ENCODE results near the gene GMEB2.
A peak's percentile ranks its signal among the peaks of the same experiment; 100 is the strongest.
"Not testable (repeated sequence)": the region's sequence is repeated elsewhere in the genome, so short reads cannot be mapped to it uniquely, and the experiment has no call there.

Gene GMEB2

DNA sequence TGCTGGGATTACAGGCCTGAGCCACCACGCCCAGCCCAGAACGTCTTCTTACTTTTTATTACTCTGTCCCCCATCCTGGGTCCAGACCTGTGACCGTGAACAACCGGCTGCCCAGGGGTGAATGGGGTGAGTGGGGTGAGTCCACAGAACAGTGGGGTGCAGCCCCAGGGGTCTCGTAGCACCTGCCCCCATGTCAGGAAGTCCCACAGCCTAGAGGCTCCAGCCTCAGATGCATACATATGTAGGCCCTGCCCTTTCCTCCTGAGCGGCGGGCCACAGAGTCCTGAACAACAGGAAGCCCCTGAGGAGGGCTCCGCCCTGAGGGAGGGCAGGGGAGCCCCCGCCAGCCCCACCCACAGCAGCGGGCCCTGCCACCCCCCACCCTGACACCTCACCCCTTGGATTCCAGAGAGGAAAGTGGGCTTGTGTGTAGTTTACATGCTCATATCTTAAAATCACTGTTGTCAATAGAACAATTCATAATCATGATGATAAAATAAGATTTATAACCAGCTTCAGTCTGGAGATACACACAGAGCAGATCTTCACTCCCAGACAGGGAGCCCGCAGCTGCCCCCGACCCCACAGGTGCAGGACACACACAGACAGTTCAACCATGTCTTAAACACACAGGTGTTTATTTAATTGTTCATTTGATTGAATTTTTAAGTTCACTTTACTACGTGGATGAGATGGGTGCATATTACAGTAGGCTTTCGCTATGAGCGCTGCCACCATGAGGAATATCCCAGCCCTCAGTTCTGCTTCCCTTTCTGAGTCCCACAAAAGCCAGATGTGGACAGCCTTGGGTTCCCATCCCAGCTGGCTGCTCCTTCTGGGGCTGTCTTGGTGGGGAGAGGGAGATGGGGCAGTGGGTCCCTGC, 12.4 kb upstream of the GMEB2 start:
- no peak overlapping the region for H3K4me3 ChIP-seq (ENCODE audit: low read length)
- TF ChIP-seq ZNF274 (IDR thresholded peaks at IDR 0.05; ENCODE audit: low read depth, low read length) = no peak

DNA sequence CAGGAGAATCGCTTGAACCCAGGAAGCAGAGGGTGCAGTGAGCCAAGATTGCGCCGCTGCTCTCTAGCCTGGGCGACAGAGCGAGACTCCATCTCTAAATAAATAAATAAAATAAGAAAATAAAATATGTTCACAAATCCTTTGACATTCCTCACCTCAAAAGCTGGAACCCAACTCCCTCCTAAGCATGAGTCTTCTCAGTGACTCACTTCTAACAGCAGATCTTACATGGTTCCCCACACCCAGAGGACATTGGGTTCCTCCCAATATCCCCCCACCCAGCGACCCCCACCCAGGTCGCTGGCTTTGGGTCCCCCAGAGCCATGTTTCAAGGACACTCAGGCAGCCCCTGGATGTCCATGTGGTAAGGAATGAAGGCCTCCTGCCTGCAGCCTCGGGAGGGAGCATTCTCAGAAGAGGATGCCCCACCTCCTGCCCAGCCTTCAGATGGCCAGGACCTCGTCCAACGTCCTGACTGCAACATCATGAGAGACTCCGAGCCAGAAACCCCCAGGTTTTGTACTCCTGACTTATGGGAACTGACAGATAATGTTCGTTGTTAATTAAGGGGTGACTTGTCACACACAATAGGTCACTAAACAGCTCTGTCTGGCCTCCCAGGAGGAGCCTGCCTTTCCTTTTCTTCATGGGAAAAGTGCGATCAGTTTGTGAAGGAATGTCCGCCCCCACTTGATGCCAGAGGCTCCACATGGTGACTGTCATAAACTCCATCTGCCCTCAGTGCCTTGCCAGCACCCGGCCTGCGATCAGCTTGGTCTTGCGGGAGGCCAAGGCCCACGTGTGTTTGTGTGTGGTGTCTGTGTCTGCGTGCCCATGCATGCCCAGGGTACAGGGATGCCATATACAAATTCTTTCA, 10.1 kb upstream of the GMEB2 start:
- TF ChIP-seq ZNF274 (IDR thresholded peaks at IDR 0.05; ENCODE audit: low read depth, low read length) = no peak
- no peak overlapping the region for H3K4me3 ChIP-seq (ENCODE audit: low read length)

DNA sequence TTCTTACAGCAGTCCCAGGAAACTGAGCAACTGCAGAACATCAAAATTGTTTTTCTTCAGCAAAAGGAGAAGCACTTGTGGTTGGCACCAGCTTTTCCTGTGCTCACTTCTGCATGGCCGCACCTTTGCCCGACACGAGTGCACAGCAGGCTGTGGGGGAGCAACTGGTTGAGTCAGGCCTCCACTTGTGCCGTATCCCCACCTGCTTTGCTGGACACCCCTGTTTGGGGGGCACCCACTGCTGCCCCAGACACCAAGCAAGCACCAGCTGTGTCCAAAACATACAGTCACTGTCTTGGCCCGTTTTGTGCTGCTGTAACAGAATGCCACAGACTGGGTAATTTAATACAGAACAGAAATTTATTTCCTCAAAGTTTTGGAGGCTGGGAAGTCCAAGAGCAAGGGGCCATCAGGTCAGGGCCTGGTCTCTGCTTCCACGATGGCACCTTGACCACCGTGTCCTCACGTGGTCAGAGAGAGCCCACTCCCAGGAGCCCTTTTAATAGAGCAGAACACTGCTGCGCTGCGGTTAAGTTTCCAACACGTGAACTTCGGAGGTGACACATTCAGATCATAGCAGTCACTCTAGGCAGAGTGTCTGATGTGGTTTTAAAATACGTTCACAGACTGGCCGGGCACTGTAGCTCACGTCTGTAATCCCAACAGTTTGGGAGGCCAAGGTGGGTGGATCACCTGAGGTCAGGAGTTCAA, 8.7 kb upstream of the GMEB2 start:
- H3K4me3 ChIP-seq (ENCODE audit: low read length) = no peak overlapping the region
- no peak for TF ChIP-seq ZNF274 (IDR thresholded peaks at IDR 0.05; ENCODE audit: low read depth, low read length)

DNA sequence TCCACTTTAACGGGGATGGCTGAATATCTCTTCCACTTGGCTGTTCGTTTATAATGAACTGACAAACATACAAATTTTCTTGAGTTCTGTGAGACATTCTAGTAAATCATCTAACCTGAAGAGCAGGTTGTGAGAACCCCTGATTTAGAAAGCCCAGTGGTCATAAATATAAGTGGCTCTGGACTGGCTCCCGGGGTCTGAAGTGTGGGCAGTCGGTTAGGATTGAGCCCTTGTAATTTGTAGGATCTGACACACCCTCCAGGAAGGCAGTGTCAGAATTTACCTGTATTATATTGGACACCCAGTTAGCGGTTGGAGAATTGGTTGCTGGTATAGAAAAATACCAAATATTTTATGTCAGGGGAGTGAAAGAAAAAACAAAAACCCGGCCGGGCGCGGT, 6.8 kb upstream of the GMEB2 start:
- no peak overlapping the region for H3K4me3 ChIP-seq (ENCODE audit: low read length)
- TF ChIP-seq ZNF274 (IDR thresholded peaks at IDR 0.05; ENCODE audit: low read depth, low read length) = no peak

DNA sequence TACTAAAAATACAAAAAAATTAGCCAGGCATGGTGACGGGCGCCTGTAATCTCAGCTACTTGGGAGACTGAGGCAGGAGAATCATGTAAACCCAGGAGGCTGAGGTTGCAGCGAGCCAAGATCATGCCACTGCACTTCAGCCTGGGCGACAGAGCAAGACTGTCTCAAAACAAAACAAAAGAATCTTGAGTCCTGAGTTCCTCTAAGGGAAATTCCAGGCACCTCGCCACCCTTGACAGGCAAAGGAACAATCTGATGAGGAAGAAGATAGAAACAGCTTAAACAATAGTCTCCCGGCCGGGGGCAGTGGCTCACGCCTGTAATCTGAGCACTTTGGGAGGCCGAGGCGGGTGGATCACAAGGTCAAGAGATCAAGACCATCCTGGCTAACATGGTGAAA, 4.5 kb upstream of the GMEB2 start:
- not testable (repeated sequence) for H3K4me3 ChIP-seq (ENCODE audit: low read length)

DNA sequence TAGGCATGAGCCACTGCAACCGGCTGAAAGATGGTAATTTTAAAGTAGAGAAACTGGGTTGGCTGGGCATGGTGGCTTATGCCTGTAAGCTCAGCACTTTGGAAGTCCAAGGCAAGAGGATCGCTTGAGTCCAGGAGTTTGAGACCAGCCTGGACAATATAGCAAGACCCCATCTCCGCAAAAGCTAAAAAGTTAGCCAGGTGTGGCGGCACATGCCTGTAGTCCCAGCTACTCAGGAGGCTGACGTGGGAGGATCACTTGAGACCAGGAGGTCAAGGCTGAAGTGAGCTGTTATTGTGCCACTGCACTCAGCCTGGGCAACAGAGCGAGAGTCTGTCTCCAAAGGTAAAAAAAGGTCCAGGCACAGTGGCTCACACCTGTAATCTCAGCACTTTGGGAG, 4.1 kb upstream of the GMEB2 start:
- H3K4me3 ChIP-seq (ENCODE audit: low read length) = not testable (repeated sequence)

DNA sequence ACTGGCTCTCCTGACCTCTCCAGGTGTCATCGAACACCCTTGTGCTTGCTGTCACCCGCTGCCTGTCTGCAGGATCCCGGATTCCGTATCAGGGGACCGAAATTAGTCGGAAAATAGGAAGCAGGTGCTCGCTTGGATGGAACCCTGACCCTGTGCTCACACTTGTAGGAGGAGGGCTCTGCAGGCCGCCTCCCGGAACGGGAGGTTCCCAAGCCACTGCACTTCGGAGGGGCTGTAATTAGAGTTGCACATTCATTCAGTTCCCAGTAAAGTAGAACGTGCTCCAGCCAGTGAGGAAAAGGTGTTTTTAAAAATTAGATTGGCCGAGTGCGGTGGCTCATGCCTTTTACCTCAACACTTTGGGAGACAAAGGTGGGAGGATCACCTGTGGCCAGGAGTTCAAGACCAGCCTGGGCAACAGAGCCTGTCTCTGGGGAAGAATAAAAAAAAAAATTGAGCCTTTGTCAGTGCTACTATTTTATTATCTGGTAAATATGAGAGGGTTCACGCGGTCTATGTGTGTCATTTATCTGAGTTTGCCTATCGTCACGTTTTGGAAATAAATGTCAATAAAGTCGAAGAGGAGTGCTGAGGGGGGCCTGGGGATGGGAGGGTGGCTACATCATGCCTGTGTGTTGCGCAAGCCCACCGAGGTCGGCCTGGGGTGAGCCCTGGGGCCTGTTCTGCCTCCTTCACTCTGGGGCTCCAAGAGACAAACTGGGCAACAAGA, 1.5 kb upstream of the GMEB2 start:
- H3K4me3 ChIP-seq (ENCODE audit: low read length) = peak overlapping the region; percentile 94; the same call in 1 of the 2 replicates
- no peak for TF ChIP-seq ZNF274 (IDR thresholded peaks at IDR 0.05; ENCODE audit: low read depth, low read length)

DNA sequence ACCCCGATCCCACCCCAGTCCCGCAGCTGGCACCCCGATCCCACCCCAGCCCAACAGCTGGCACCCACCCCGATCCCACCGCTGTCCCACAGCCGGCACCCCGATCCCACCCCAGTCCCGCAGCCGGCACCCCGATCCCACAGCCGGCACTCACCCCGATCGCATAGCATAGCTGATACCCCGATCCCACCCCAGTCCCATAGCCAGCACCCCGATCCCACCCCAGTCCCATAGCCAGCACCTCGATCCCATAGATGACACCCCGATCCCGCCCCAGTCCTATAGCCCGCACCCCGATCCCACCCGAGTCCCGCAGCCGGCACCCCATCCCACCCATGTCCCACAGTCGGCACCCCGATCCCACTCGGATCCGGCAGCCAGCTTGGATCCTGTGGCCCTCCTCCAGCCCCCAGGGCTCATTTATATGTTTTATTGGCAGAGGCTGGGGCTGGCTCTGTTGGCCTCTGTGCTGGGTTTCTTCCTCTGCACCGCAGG, 897 bp upstream of the GMEB2 start:
- H3K4me3 ChIP-seq (ENCODE audit: low read length) = peak overlapping the region; percentile 94
- no peak for TF ChIP-seq ZNF274 (IDR thresholded peaks at IDR 0.05; ENCODE audit: low read depth, low read length)

DNA sequence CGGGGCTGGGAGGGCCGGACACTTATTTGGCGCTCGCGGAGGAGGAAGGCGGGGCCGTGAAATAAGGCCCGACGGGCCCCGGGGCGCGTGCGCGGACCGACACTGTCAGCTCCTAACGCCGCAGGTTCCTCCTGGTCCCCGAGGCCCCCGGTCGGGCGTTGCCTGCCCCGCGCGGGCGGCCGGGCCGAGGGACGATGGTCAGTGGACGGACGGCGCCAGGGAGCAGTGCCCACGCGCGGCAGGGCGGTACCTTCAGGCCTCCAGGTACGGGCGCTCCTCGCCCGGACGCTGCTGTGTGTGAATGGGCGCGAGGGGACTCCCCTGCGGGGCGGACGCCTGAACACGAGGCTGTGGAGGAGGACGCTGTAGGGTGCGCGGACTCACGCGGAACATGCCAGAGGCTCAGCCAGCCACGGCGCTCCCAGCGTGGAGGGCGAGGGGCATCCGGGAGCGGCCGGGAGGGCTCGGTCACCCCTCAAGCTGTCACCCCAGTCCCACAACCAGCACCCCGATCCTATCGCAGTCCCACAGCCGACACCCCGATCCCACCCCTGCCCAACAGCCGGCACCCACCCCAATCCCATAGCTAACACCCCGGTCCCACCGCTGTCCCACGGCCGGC, 339 bp upstream of the GMEB2 start:
- no peak for TF ChIP-seq ZNF274 (IDR thresholded peaks at IDR 0.05; ENCODE audit: low read depth, low read length)
- peak overlapping the region; percentile 94 for H3K4me3 ChIP-seq (ENCODE audit: low read length)

DNA sequence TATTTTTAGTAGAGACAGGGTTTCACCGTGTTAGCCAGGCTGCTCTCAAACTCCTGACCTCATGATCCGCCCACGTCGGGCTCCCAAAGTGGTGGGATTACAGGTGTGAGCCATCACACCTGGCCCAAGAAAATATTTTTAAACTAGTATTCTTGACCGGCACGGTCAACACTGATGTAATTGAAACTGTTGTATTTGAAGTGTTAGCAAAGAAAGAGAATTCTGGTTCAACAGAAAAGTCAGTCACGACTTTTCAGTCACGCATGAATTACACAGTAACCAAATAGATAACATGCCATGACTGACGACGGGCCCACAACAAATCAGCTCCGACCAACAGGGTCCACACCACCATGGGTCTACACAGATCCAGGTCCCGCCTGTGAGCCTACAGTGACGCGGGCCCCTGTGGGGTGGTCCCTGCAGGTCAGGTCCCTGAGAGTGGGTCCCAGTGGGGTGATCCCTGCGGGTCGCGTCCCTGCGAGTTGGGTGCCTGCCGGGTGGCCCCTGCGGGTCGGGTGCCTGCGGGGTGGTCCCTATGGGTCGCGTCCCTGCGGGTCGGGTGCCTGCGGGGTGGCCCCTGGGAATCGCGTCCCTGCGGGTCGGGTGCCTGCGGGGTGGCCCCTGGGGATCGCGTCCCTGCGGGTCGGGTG, 1.0 kb downstream of the GMEB2 start:
- TF ChIP-seq ZNF274 (IDR thresholded peaks at IDR 0.05; ENCODE audit: low read depth, low read length) = no peak
- peak overlapping the region; percentile 86 for H3K4me3 ChIP-seq (ENCODE audit: low read length)

DNA sequence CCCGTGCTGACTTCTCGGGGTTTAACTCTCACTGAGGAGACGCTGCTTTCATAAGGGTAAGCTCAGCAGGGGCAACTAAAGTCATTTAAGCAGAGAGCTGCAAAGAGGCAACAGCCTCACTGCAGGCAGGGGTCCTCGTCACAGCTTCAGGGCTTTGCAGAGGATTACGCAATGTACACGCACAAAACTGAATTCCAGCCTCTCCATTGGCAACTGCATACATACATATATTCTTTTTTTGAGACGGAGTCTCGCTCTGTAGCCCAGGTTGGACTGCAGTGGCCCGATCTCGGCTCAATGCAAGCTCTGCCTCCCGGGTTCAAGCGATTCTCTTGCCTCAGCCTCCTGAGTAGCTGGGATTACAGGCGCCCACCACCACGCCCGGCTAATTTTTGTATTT, 2.4 kb downstream of the GMEB2 start:
- TF ChIP-seq ZNF274 (IDR thresholded peaks at IDR 0.05; ENCODE audit: low read depth, low read length) = no peak
- no peak overlapping the region for H3K4me3 ChIP-seq (ENCODE audit: low read length)

DNA sequence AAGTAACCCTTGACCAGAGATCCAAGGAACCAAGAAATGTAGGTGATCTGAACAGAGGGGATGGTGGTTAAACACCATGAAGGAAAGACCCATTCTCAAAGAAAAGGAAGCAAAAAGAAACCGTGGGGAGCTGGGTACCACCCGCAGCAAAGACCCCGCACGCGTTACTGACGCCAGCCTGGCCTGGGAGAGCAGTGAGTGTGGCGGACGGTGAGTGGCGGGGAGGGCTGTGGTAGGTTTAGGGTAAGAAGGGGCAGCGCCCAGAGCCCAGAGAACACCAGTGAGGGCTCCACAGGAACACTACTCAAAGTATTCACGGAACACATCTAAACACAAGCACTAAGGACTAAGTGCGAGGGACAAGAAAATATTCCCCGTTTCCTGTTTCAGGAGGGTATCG, 4.2 kb downstream of the GMEB2 start:
- H3K4me3 ChIP-seq (ENCODE audit: low read length) = no peak overlapping the region
- no peak for TF ChIP-seq ZNF274 (IDR thresholded peaks at IDR 0.05; ENCODE audit: low read depth, low read length)

DNA sequence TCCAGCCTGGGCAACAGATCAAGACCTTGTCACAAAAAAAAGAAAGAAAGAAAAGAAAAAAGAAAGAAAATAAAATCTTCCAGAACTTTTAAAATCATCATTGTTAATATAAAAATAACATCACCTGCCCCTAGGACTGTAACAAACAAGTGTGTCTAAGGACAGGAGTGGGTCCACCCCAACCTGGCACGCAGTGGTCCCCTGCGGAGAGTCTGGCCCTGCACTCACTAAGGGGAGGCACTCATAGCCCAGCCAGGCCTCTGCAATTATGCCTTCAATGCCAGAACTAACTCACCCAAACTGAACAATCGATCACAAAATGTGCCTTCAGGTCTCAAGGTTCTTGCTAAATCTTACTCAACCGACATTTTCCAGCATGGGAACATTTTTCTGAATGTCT, 4.8 kb downstream of the GMEB2 start:
- no peak overlapping the region for H3K4me3 ChIP-seq (ENCODE audit: low read length)
- TF ChIP-seq ZNF274 (IDR thresholded peaks at IDR 0.05; ENCODE audit: low read depth, low read length) = no peak
